GM12878 (cell line): ENCODE data around the gene SEMA7A. TPM values are rescaled to one million over a fixed set of nuclear protein-coding genes. Genes with fewer than 3 reads are reported as not detected.

Source experiments
- ATAC-seq: fragments of 200-7000 bp; cut with Tn5 transposase; 3 replicates; pipeline ENCODE4 v1.9.1; 2020; ENCODE audit warnings: mild to moderate bottlenecking, moderate library complexity
- BruUV-seq: library from RNA; stranded (reverse); fragments of 400-500 nt; replicated peaks from 2 replicates; lab custom pipeline; 2021; lab: Mats Ljungman, UMichigan
- CTCF ChIA-PET: fragments of 300-600 bp; sonication (Branson Sonifier 250); formaldehyde crosslinking; extraction: SDS; loops from one replicate; lab custom pipeline; 2021; ENCODE audit warnings: inconsistent platforms; lab: Yijun Ruan, JAX
- POLR2A ChIA-PET: fragments of 350-600 bp; formaldehyde crosslinking; extraction: SDS; loops from one replicate; lab custom pipeline; 2021; ENCODE audit warnings: inconsistent platforms; lab: Charles Lee
- RAD21 ChIA-PET: fragments of 300-600 bp; sonication (Branson Sonifier 250); formaldehyde crosslinking; loops from one replicate; lab custom pipeline; 2023; ENCODE audit warnings: antibody characterized with exemption; ENCODE audit not compliant: unreplicated experiment; lab: Charles Lee
- SMC1A ChIA-PET: fragments of 300-600 bp; sonication (Branson Sonifier 250); formaldehyde crosslinking; loops from one replicate; lab custom pipeline; 2023; ENCODE audit not compliant: unreplicated experiment, uncharacterized antibody; lab: Charles Lee
- DNase-seq: peaks from one replicate; pipeline ENCODE4 v3.0.0-alpha.2; 2011; ENCODE audit warnings: low read depth, low spot score
- FAIRE-seq: peaks from 3 replicates; lab custom pipeline; 2011; peaks lifted over from hg19 to GRCh38; lab: Jason Lieb, UNC
- H2AFZ ChIP-seq: 2 replicates; pipeline ENCODE4 v1.6.0; 2011; ENCODE audit warnings: low read depth, low read length, control low read depth; ENCODE audit not compliant: control insufficient read depth
- H3K27ac ChIP-seq: 2 replicates; pipeline ENCODE4 v1.5.1; 2011; ENCODE audit warnings: control low read depth; ENCODE audit not compliant: control insufficient read depth, insufficient read depth
- H3K27me3 ChIP-seq, 2 experiments: replicated peaks in 1 of 2; 2 replicates each; pipeline versions ENCODE4 v1.6.0 to v1.6.1; 2011; ENCODE audit warnings: low read length in 1 of 2; ENCODE audit not compliant: control insufficient read depth in 2 of 2, insufficient read depth in 2 of 2
- H3K36me3 ChIP-seq, 2 experiments: 2 replicates each; pipeline ENCODE4 v1.5.1; 2011; ENCODE audit warnings: low read length in 1 of 2; ENCODE audit not compliant: control insufficient read depth in 2 of 2, insufficient read depth in 2 of 2
- H3K4me1 ChIP-seq: 2 replicates; pipeline ENCODE4 v1.6.1; 2011; ENCODE audit warnings: mild to moderate bottlenecking, low read length, moderate library complexity, mixed read lengths; ENCODE audit not compliant: control insufficient read depth, insufficient read depth
- H3K4me2 ChIP-seq: 2 replicates; pipeline ENCODE4 v1.6.0; 2011; ENCODE audit warnings: control low read depth; ENCODE audit not compliant: control insufficient read depth, insufficient read depth
- H3K4me3 ChIP-seq: fragments of 200-600 bp; sonication (generic); 2 replicates; pipeline ENCODE4 v1.5.1; 2016
- H3K79me2 ChIP-seq: 2 replicates; pipeline ENCODE4 v1.6.0; 2011; ENCODE audit warnings: low read length; ENCODE audit not compliant: control insufficient read depth, insufficient read depth
- H3K9ac ChIP-seq: 2 replicates; pipeline ENCODE4 v1.8.0; 2011; ENCODE audit warnings: low read length, control low read depth, mixed read lengths; ENCODE audit not compliant: control insufficient read depth, insufficient read depth
- H3K9me3 ChIP-seq: replicated peaks from 3 replicates; pipeline ENCODE4 v1.5.1; 2011; ENCODE audit warnings: mild to moderate bottlenecking, low read length; ENCODE audit not compliant: control insufficient read depth, insufficient read depth
- H4K20me1 ChIP-seq: 2 replicates; pipeline ENCODE4 v1.6.0; 2011; ENCODE audit not compliant: control insufficient read depth, insufficient read depth
- BCL11A ChIP-seq: IDR thresholded peaks from 2 replicates; pipeline ENCODE4 v1.6.1; 2011; ENCODE audit warnings: low read depth, low read length
- CHD1 ChIP-seq: IDR thresholded peaks from 2 replicates; pipeline ENCODE4 v1.6.1; 2012; ENCODE audit warnings: low read depth, low read length, improper control_type of control experiment
- CREM ChIP-seq: IDR thresholded peaks from 2 replicates; pipeline ENCODE4 v1.6.1; 2014; ENCODE audit warnings: antibody characterized with exemption, low read depth
- EP300 ChIP-seq, 2 experiments: fragments of 150-350 bp in 1 of 2; IDR thresholded peaks; 2 replicates each; pipeline ENCODE4 v1.6.1; 2011 to 2012; ENCODE audit warnings: low read depth in 2 of 2, low read length in 2 of 2, borderline replicate concordance in 1 of 2, improper control_type of control experiment in 1 of 2, inconsistent platforms in 1 of 2; ENCODE audit not compliant: control insufficient read depth in 1 of 2
- ESRRA ChIP-seq: IDR thresholded peaks from 2 replicates; pipeline ENCODE4 v1.6.1; 2012; ENCODE audit warnings: mild to moderate bottlenecking, low read length, improper control_type of control experiment
- EZH2 ChIP-seq: IDR thresholded peaks from 2 replicates; pipeline ENCODE4 v1.6.1; 2012; ENCODE audit warnings: low read depth, mild to moderate bottlenecking, control low read depth, inconsistent platforms, low read length, borderline replicate concordance; ENCODE audit not compliant: control insufficient read depth
- FOS ChIP-seq: IDR thresholded peaks from 3 replicates; pipeline ENCODE4 v1.6.1; 2011; ENCODE audit warnings: borderline replicate concordance; ENCODE audit not compliant: insufficient read length; ENCODE audit errors: extremely low read depth
- FOXM1 ChIP-seq: IDR thresholded peaks from 2 replicates; pipeline ENCODE4 v1.6.1; 2012; ENCODE audit warnings: low read depth, mild to moderate bottlenecking, inconsistent platforms, low read length, moderate library complexity
- HDAC2 ChIP-seq: fragments of 200-600 bp; sonication (generic); IDR thresholded peaks from 2 replicates; pipeline ENCODE4 v1.6.1; 2017
- HSF1 ChIP-seq: fragments of 150-350 bp; IDR thresholded peaks from 2 replicates; pipeline ENCODE4 v1.6.1; 2014; ENCODE audit warnings: mild to moderate bottlenecking, low read depth, low read length
- KDM1A ChIP-seq: fragments of 200-600 bp; sonication (generic); IDR thresholded peaks from 2 replicates; pipeline ENCODE4 v1.6.1; 2016; ENCODE audit warnings: borderline replicate concordance
- MYB ChIP-seq: fragments of 150-350 bp; IDR thresholded peaks from 2 replicates; pipeline ENCODE4 v1.6.1; 2014; ENCODE audit warnings: mild to moderate bottlenecking, low read depth, low read length, borderline replicate concordance
- NRF1 ChIP-seq: conservative IDR thresholded peaks from 2 replicates; pipeline ENCODE4 v1.6.1; 2011; ENCODE audit warnings: mild to moderate bottlenecking, low read depth, low read length, improper control_type of control experiment
- RCOR1 ChIP-seq: conservative IDR thresholded peaks from 2 replicates; pipeline ENCODE4 v1.6.1; 2012; ENCODE audit warnings: low read depth, low read length, improper control_type of control experiment
- RUNX3 ChIP-seq: IDR thresholded peaks from 2 replicates; pipeline ENCODE4 v1.6.1; 2012; ENCODE audit warnings: low read length, inconsistent platforms
- SIX5 ChIP-seq: IDR thresholded peaks from 2 replicates; pipeline ENCODE4 v1.6.1; 2011; ENCODE audit warnings: mild to moderate bottlenecking, low read depth, low read length, moderate library complexity; ENCODE audit not compliant: severe bottlenecking
- SP1 ChIP-seq: IDR thresholded peaks from one replicate; pipeline ENCODE4 v1.6.1; 2011; ENCODE audit warnings: low read depth, low read length
- TAF1 ChIP-seq: IDR thresholded peaks from 2 replicates; pipeline ENCODE4 v1.6.1; 2011; ENCODE audit warnings: mild to moderate bottlenecking, low read depth, low read length, borderline replicate concordance
- ZBTB40 ChIP-seq: fragments of 450-650 bp; IDR thresholded peaks from 2 replicates; pipeline ENCODE4 v1.6.1; 2016; ENCODE audit warnings: mild to moderate bottlenecking, moderate library complexity, borderline replicate concordance
- WGBS: methylation state at CpG from one replicate; pipeline ENCODE4 v1.1.6; 2016; ENCODE audit warnings: low lambda C conversion rate; ENCODE audit not compliant: insufficient replicate concordance, insufficient coverage; ENCODE audit errors: missing lambda C conversion rate; 5-methylcytosine and 5-hydroxymethylcytosine counted together
- in situ Hi-C: fragments of 300-500 bp; cut with MboI; formaldehyde crosslinking; loops from 9 replicates; pipeline ENCODE4 v1.14.3; 2018; ENCODE audit warnings: mixed read lengths
- intact Hi-C: fragments of 100-400 bp; cut with micrococcal nuclease; formaldehyde crosslinking; loops from one replicate; pipeline ENCODE4 v1.14.2; 2022; ENCODE audit not compliant: unreplicated experiment
- polyA plus RNA-seq, 11 experiments: library from polyadenylated mRNA; depleted of rRNA in 4 of 11; unstranded in 6 of 11; stranded (reverse) in 5 of 11; fragments of >200 nt; fragmentation: Nextera tagmentation in 4 of 11; fragmentation: Illumina TruSeq in 1 of 11; extraction: Ambion mirVana in 4 of 11; extraction: Trizol in 1 of 11; gene quantifications; 1 replicate in 1 of 11; 2 replicates in 10 of 11; pipeline versions ENCODE4 v1.2.1 to v1.2.3, GENCODE V29; 2011 to 2016; ENCODE audit warnings: inconsistent platforms in 2 of 11, missing spikeins in 2 of 11, low read depth in 1 of 11
- total RNA-seq, 4 experiments: library from RNA; depleted of rRNA in 3 of 4; stranded (reverse); fragments of >200 nt in 3 of 4; fragmentation: Illumina TruSeq in 1 of 4; extraction: Trizol in 1 of 4; gene quantifications; 2 replicates each; pipeline versions ENCODE4 v1.2.1 to v1.2.3, GENCODE V29; 2013 to 2021

Gene SEMA7A
- total and polyA plus RNA-seq, 10 of the 15 experiments (the other 5 are each of a cell fraction or from before 2014, with no cell fraction given) = 0.08 to 112 (median 53.5) TPM

- H3K4me3 ChIP-seq = no peak overlapping the region
- ATAC-seq (no peak), DNase-seq (no peak)
- no peak overlapping the region for H3K27ac ChIP-seq
- no peaks in the 10 kb centered on the region for H3K9me3 ChIP-seq
- POLR2A ChIA-PET = interaction anchor here (0.9 kb wide), 1 partner anchor 67 kb away, joined by 4 read pairs; no protein-coding TSS in a partner anchor
- H3K4me2 ChIP-seq = no peak overlapping the region
- RAD21 ChIA-PET = interaction anchor here (1.1 to 2.3 kb wide), 2 partner anchors 64 to 68 kb away, joined by 4 to 18 read pairs; no protein-coding TSS in a partner anchor
- TF ChIP-seq FOS (no peak), FOXM1 (no peak), CREM (no peak), ESRRA (no peak), BCL11A (no peak), HDAC2 (no peak), SIX5 (no peak), RCOR1 (no peak), SP1 (no peak), ZBTB40 (no peak), MYB (no peak), EZH2 (no peak), NRF1 (no peak), RUNX3 (no peak), EP300 (IDR thresholded peaks at IDR 0.05; ENCODE audit: borderline replicate concordance in 1 of 2, control insufficient read depth in 1 of 2, low read depth in 2 of 2, low read length in 2 of 2) (no peak), KDM1A (no peak), HSF1 (no peak), CHD1 (no peak), TAF1 (no peak)
- TF ChIP-seq, all 136 proteins: peak for 0
- Histone ChIP-seq H3K27me3 (no peaks in the 10 kb centered on the region), H3K36me3 (peaks cover 12 to 15% of the 10 kb centered on the region in 2 experiments), H3K9ac (no peak overlapping the region), H3K79me2 (no peaks in the 10 kb centered on the region), H4K20me1 (no peaks in the 10 kb centered on the region), H3K4me1 (peaks cover 3% of the 10 kb centered on the region), H2AFZ (no peak overlapping the region)
- SMC1A ChIA-PET = interaction anchor here (0.6 to 25.4 kb wide), 7 partner anchors 9 to 62 kb away, joined by 3 to 544 read pairs (median 3); partner anchors contain the start of gene SEMA7A
- intact Hi-C loops (no loop called here), in situ Hi-C loops (no loop called here)
- no peak for FAIRE-seq
- CTCF ChIA-PET = interaction anchor here (1.5 to 22.3 kb wide), 3 partner anchors 10 to 66 kb away, joined by 6 to 655 read pairs (median 9); partner anchors contain the start of gene CYP11A1
- BruUV-seq = no TSS peak
- WGBS = 84% methylated on average over 14 of the region's 14 CpGs
Measured at GRCh38 chr15:74443100-74443909, 9.5 kb upstream of the SEMA7A start.
